H9 (cell line): Measurements from ENCODE around the gene CDK17. TPM values are rescaled to one million over a fixed set of nuclear protein-coding genes. Genes with fewer than 3 reads are reported as not detected.

ENCODE experiments used
- DNase-seq: peaks from one replicate; pipeline ENCODE4 v3.0.0-alpha.2; 2017
- H2AFZ ChIP-seq: one replicate; pipeline ENCODE4 v1.6.1; 2013; ENCODE audit warnings: mild to moderate bottlenecking, low read length, control low read depth, moderate library complexity
- H2AK5ac ChIP-seq: 2 replicates; pipeline ENCODE4 v1.6.1; 2013; ENCODE audit warnings: low read length, control low read depth, mixed read lengths; ENCODE audit not compliant: insufficient read length
- H2BK120ac ChIP-seq: one replicate; pipeline ENCODE4 v1.6.1; 2013; ENCODE audit warnings: low read depth, mild to moderate bottlenecking, low read length, control low read depth, inconsistent platforms; ENCODE audit not compliant: poor library complexity, severe bottlenecking
- H2BK12ac ChIP-seq: 2 replicates; pipeline ENCODE4 v1.6.1; 2013; ENCODE audit warnings: low read length, control low read depth, mixed read lengths, low read depth; ENCODE audit not compliant: insufficient read length
- H2BK15ac ChIP-seq: 2 replicates; pipeline ENCODE4 v1.6.1; 2013; ENCODE audit warnings: low read depth, low read length, control low read depth
- H2BK20ac ChIP-seq: one replicate; pipeline ENCODE4 v1.6.1; 2013; ENCODE audit warnings: low read depth, mild to moderate bottlenecking, low read length, control low read depth, inconsistent platforms; ENCODE audit not compliant: poor library complexity, severe bottlenecking
- H2BK5ac ChIP-seq: 2 replicates; pipeline ENCODE4 v1.6.1; 2013; ENCODE audit warnings: low read length, control low read depth, mixed read lengths; ENCODE audit not compliant: insufficient read length
- H3K14ac ChIP-seq: 2 replicates; pipeline ENCODE4 v1.6.1; 2013; ENCODE audit warnings: low read length, control low read depth; ENCODE audit not compliant: insufficient read depth
- H3K18ac ChIP-seq: 2 replicates; pipeline ENCODE4 v1.6.1; 2013; ENCODE audit warnings: low read depth, mild to moderate bottlenecking, mixed read lengths, low read length, control low read depth; ENCODE audit not compliant: insufficient read length
- H3K23ac ChIP-seq: 2 replicates; pipeline ENCODE4 v1.6.1; 2013; ENCODE audit warnings: low read length, control low read depth, mixed read lengths, low read depth; ENCODE audit not compliant: insufficient read length
- H3K23me2 ChIP-seq: 2 replicates; pipeline ENCODE4 v1.6.1; 2013; ENCODE audit warnings: low read depth, mild to moderate bottlenecking, mixed read lengths, low read length, control low read depth; ENCODE audit not compliant: insufficient read length, poor library complexity, severe bottlenecking
- H3K27ac ChIP-seq: 2 replicates; pipeline ENCODE4 v1.5.1; 2013; ENCODE audit warnings: low read length, control low read depth, mixed read lengths, low read depth; ENCODE audit not compliant: insufficient read length
- H3K27me3 ChIP-seq: 2 replicates; pipeline ENCODE4 v1.6.1; 2013; ENCODE audit warnings: low read length, control low read depth, inconsistent platforms; ENCODE audit not compliant: insufficient read depth
- H3K4ac ChIP-seq: 2 replicates; pipeline ENCODE4 v1.6.1; 2013; ENCODE audit warnings: low read depth, mild to moderate bottlenecking, control low read depth, inconsistent platforms, low read length, moderate library complexity
- H3K4me1 ChIP-seq: 2 replicates; pipeline ENCODE4 v1.6.1; 2013; ENCODE audit warnings: low read length, control low read depth, inconsistent platforms; ENCODE audit not compliant: insufficient read depth
- H3K4me2 ChIP-seq: 2 replicates; pipeline ENCODE4 v1.6.1; 2013; ENCODE audit warnings: low read length, control low read depth, mixed read lengths; ENCODE audit not compliant: insufficient read length, insufficient read depth
- H3K56ac ChIP-seq: 2 replicates; pipeline ENCODE4 v1.6.1; 2013; ENCODE audit warnings: low read depth, mild to moderate bottlenecking, mixed read lengths, low read length, control low read depth; ENCODE audit not compliant: insufficient read length
- H3K79me1 ChIP-seq: 2 replicates; pipeline ENCODE4 v1.6.1; 2013; ENCODE audit warnings: low read depth, mild to moderate bottlenecking, moderate library complexity, low read length, control low read depth, inconsistent platforms; ENCODE audit not compliant: insufficient read depth, poor library complexity, severe bottlenecking
- H3K79me2 ChIP-seq: 2 replicates; pipeline ENCODE4 v1.6.1; 2013; ENCODE audit warnings: low read length, control low read depth, inconsistent platforms; ENCODE audit not compliant: insufficient read depth
- H3K9ac ChIP-seq: 2 replicates; pipeline ENCODE4 v1.6.1; 2013; ENCODE audit warnings: low read length, control low read depth, mixed read lengths; ENCODE audit not compliant: insufficient read length; ENCODE audit errors: extremely low read depth
- H3K9me3 ChIP-seq: one replicate; pipeline ENCODE4 v1.6.1; 2013; ENCODE audit warnings: low read depth, low read length, inconsistent platforms; ENCODE audit not compliant: control insufficient read depth
- H3T11ph ChIP-seq: one replicate; pipeline ENCODE4 v1.6.1; 2013; ENCODE audit warnings: mild to moderate bottlenecking, low read length, control low read depth, inconsistent platforms
- H4K20me1 ChIP-seq: one replicate; pipeline ENCODE4 v1.6.1; 2013; ENCODE audit not compliant: control insufficient read depth, insufficient read length, insufficient read depth
- H4K5ac ChIP-seq: 2 replicates; pipeline ENCODE4 v1.6.1; 2013; ENCODE audit warnings: low read depth, mild to moderate bottlenecking, mixed read lengths, low read length, control low read depth; ENCODE audit not compliant: insufficient read length
- H4K8ac ChIP-seq: replicated peaks from 2 replicates; pipeline ENCODE4 v1.6.1; 2013; ENCODE audit warnings: low read length, control low read depth, mixed read lengths, low read depth; ENCODE audit not compliant: insufficient read length
- H4K91ac ChIP-seq: 2 replicates; pipeline ENCODE4 v1.6.1; 2013; ENCODE audit warnings: low read depth, mild to moderate bottlenecking, moderate library complexity, mixed read lengths, low read length, control low read depth; ENCODE audit not compliant: insufficient read length
- H3K27ac Mint-ChIP-seq, 3 experiments: 2 replicates in 2 of 3; 3 replicates in 1 of 3; pipeline ENCODE4 v1.8.0; 2020 to 2021; ENCODE audit warnings: mixed read lengths in 3 of 3, mild to moderate bottlenecking in 1 of 3, moderate library complexity in 1 of 3
- H3K27me3 Mint-ChIP-seq: 2 replicates; pipeline ENCODE4 v1.8.0; 2021; ENCODE audit warnings: low read depth, mild to moderate bottlenecking, moderate library complexity, mixed read lengths
- H3K36me3 Mint-ChIP-seq, 3 experiments: 2 replicates in 2 of 3; 3 replicates in 1 of 3; pipeline ENCODE4 v1.8.0; 2020 to 2021; ENCODE audit warnings: low read depth in 3 of 3, mixed read lengths in 3 of 3; ENCODE audit not compliant: insufficient read depth in 1 of 3
- H3K4me1 Mint-ChIP-seq, 2 experiments: 2 replicates each; pipeline ENCODE4 v1.8.0; 2020; ENCODE audit warnings: mixed read lengths in 2 of 2
- H3K4me3 Mint-ChIP-seq, 2 experiments: 2 replicates in 1 of 2; 3 replicates in 1 of 2; pipeline ENCODE4 v1.8.0; 2020 to 2021; ENCODE audit warnings: mild to moderate bottlenecking in 2 of 2, mixed read lengths in 2 of 2, moderate library complexity in 1 of 2
- H3K9me3 Mint-ChIP-seq, 2 experiments: 2 replicates in 1 of 2; 3 replicates in 1 of 2; pipeline ENCODE4 v1.8.0; 2020; ENCODE audit warnings: mild to moderate bottlenecking in 2 of 2, mixed read lengths in 2 of 2, moderate library complexity in 1 of 2
- WGBS: extraction: QIAGEN DNeasy Blood & Tissue Kit; methylation state at CpG from one replicate; pipeline ENCODE4 v1.1.7; 2013; ENCODE audit warnings: missing lambda C conversion rate, low lambda C conversion rate, mixed read lengths; ENCODE audit not compliant: insufficient read length; ENCODE audit errors: extremely low coverage; 5-methylcytosine and 5-hydroxymethylcytosine counted together
- total RNA-seq: library from RNA; stranded (reverse); gene quantifications from 2 replicates; pipeline ENCODE4 v1.2.1, GENCODE V29; 2021
- TF ChIP-seq, protein P1 (sequence below): fragments of 200-600 bp; sonication (generic); conservative IDR thresholded peaks from 3 replicates; pipeline ENCODE4 v1.8.0; 2021; ENCODE audit warnings: antibody characterized with exemption, mild to moderate bottlenecking

CDK17 gene
- total RNA-seq, 1 experiment from 2014 or later, result 28.8 TPM

- Histone ChIP-seq H3K27ac (no peak overlapping the region), H4K20me1 (no peaks in the 10 kb centered on the region), H2BK120ac (no peak overlapping the region)
Measured at GRCh38 chr12:96371790-96372699, 28.2 kb downstream of the CDK17 start.

More at GRCh38 chr12:96371790-96372699, 28.2 kb downstream of the CDK17 start:
- Histone ChIP-seq H3K23ac (no peak overlapping the region), H3T11ph (no peak overlapping the region), H3K79me2 (peaks cover 7% of the 10 kb centered on the region; the same call in 1 of the 2 replicates), H3K4ac (no peak overlapping the region), H3K9me3 (no peaks in the 10 kb centered on the region), H3K79me1 (no peaks in the 10 kb centered on the region), H3K9ac (no peak overlapping the region), H2BK12ac (no peak overlapping the region), H2BK15ac (no peak overlapping the region), H3K4me1 (no peaks in the 10 kb centered on the region; the same call in 1 of the 2 replicates), H3K23me2 (no peaks in the 10 kb centered on the region), H2AFZ (no peak overlapping the region), H3K56ac (no peak overlapping the region), H4K91ac (no peak overlapping the region), H4K5ac (no peak overlapping the region), H3K4me2 (no peak overlapping the region), H3K14ac (no peak overlapping the region), H4K8ac (no peak overlapping the region), H2BK20ac (no peak overlapping the region), H2BK5ac (no peak overlapping the region), H2AK5ac (no peak overlapping the region), H3K18ac (no peak overlapping the region), H3K27me3 (no peaks in the 10 kb centered on the region)
- WGBS, result no CpG with 5 or more reads among the region's 2 CpGs
- H3K27ac Mint-ChIP-seq, result peak overlapping the region; percentile 32 to 77 (median 62); a peak in 5 of 7 replicates
- TF ChIP-seq, protein P1, sequence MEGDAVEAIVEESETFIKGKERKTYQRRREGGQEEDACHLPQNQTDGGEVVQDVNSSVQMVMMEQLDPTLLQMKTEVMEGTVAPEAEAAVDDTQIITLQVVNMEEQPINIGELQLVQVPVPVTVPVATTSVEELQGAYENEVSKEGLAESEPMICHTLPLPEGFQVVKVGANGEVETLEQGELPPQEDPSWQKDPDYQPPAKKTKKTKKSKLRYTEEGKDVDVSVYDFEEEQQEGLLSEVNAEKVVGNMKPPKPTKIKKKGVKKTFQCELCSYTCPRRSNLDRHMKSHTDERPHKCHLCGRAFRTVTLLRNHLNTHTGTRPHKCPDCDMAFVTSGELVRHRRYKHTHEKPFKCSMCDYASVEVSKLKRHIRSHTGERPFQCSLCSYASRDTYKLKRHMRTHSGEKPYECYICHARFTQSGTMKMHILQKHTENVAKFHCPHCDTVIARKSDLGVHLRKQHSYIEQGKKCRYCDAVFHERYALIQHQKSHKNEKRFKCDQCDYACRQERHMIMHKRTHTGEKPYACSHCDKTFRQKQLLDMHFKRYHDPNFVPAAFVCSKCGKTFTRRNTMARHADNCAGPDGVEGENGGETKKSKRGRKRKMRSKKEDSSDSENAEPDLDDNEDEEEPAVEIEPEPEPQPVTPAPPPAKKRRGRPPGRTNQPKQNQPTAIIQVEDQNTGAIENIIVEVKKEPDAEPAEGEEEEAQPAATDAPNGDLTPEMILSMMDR, result no peak
- no peak overlapping the region for H3K4me3 Mint-ChIP-seq
- no peaks in the 10 kb centered on the region for H3K9me3 Mint-ChIP-seq
- no peaks in the 10 kb centered on the region for H3K36me3 Mint-ChIP-seq
- peaks cover 33 to 35% of the 10 kb centered on the region in 2 experiments for H3K4me1 Mint-ChIP-seq
- no peak for DNase-seq
- H3K27me3 Mint-ChIP-seq, result no peaks in the 10 kb centered on the region
